Activated naive CD4-positive, alpha-beta T cell treated with anti-CD3 and anti-CD28 coated beads, Interleukin-2, amount 50 U/mL, for 16 hours (primary cell): Measurements from ENCODE around the gene TAF4.

Experiments
- DNase-seq: peaks from one replicate; pipeline ENCODE4 v3.0.0-alpha.2; 2020

Gene TAF4

DNA sequence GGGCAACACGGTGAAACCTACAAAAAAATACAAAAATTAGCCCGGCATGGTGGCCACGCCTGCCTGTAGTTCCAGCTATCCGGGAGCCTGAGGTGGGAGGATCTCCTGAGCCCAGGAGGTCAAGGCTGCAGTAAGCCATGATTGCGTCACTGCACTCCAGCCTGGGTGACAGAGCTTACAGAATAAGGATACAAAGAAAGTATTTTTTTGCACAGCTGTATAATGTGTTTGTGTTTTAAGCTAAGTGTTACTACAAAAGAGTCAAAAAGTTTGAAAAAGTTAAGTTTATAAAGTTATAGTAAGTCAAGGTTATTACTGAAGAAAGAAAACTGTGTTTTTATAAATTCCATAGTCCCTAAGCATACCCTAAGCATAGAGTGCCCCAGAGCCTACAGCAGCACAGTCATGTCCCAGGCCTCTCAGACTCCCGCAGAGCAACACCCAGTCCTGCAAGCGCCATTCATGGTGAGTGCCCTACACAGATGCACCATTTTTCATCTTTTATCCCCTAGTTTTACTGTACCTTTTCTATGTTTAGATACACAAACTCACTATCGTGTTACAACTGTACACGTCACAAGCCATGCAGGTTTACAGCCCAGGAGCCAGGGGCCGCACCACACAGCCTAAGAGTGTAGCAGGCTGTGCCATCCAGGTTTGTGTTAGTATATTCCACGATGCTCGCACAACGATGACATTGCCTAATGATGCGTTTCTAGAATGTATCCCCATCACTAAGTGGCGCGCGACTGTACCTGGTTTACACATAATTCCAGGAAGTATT, 22.4 kb downstream of the TAF4 start:
- no peak for DNase-seq

DNA sequence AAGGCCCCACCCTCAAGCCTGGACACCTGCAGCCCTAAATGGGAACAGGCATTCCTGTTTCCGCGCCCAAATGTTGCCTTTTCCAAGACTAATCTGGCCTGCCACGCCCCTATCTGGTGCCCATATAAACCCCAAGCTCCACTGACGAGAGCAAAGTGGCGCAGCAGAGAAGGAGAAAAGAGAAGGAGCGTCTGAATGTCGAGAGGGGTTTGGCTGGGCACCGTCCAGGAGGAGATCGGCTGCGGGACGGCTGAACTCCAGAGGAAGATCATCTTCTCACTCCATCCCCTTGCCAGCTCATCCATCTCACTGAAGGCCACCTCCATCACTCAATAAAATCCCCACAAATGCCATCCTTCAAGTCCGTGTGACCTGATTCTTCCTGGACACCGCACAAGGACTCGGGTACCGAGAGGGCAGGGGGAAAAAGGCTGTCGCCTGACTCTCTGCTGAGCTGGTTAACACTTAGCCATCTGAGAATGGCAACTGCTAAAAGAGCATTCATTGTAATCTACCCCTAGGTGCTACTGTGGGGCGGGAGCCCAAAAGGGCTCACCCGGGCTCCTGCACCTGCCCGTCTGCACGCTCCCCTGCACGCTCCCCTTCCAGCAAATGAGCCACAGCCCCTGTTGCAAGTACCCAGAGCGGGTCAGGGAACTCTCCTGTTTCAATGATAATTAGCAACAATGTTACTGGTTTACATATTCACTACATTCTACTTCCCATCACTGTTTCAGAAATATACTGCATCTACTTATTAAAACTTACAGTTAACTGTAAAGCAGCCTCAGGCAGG, 23.5 kb downstream of the TAF4 start:
- no peak for DNase-seq

DNA sequence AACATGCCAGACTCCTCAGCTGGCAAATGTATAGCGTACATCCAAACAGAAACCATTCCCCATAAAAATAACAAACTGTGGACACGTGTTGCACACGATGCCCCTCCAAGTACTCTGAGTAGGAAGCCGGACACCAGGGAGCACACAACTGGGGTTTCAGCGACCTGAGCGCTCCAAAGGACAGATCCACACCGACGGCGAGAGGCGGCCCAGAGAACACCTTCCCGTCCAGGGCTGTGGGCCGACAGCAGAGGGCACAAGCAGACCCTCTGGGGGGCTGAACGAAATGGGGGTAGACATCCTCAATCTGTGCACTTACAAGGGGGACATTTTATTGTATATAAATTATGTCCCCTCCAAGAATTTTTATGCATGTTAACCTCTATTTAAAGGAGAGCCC, 24.7 kb downstream of the TAF4 start:
- DNase-seq = no peak

DNA sequence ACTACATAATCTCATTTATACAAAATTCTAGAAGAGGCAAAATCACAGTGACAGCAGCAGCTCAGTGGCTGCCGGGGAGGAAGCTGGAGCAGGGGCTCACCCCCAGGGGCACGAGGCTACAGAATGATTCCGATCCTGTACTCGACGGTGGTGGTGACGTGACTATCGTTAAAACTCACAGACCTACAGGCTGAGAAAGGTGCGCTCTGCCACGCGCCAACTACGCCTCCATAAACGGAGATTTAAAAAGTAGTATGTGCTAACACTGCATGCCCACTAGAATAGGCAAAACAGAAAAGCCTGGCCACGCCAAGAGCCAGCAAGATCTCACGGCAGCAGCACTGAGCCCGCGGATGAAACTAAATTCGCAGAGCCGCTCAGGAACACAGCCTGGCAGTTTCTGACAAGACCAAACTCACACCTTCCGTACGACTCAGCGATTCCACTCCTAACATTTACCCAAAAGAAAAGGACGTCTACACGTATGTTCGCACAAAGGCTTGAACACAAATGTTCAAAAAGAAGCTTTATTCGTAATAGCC, 25.2 kb downstream of the TAF4 start:
- DNase-seq = no peak

DNA sequence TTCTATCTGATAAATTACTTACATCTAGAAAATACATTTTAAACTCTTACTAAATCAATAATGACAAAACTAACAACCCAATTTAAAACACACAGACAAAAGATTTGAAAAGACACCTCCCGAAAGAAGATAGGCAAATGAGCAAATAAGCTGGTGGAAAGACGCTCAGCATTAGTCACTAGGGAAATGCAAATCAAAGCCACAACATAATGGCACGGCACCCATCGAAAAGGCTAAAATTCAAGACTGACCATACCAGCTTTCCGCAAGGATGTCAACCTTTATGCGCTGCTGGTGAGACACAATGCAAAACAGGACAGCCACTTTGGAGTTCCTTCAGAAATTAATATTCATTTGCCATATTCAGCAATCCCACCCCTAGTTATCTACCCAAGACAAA, 25.9 kb downstream of the TAF4 start:
- no peak for DNase-seq

DNA sequence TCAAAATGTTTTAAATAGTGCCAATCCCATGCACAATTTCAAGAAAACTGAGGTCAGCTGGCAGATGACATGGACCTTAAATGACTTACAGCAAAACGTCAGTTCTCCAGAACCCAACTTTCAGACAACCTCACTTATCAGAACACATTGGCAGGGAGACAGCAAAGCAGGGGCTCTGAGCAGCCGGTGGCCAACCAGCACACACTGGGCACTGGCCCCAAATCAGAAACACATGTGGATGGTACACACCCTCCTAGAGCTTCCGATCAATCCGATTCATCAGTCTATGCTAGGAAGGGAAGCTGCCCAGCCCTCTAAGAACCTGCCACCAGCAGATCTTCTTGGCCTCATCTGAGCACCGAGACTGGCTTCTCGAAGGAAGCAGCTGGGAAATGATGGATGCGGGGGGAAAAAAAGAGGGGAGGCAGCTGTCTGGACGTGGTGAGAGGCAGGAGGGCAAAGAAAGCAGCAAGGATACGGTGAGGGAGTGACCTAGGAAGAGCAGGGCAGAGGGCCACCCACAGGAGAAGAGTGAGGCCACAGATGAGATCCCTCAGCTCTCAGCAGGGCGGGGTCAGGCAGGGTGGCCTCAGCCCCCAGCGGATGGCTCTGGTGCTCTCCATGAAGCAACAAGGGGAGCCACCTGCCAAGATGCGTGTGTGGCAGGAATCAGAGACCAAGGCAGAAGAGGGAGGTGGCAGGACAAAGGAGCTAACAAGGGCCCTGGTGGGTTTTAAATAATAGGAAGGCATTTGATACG, 32.9 kb downstream of the TAF4 start:
- no peak for DNase-seq

DNA sequence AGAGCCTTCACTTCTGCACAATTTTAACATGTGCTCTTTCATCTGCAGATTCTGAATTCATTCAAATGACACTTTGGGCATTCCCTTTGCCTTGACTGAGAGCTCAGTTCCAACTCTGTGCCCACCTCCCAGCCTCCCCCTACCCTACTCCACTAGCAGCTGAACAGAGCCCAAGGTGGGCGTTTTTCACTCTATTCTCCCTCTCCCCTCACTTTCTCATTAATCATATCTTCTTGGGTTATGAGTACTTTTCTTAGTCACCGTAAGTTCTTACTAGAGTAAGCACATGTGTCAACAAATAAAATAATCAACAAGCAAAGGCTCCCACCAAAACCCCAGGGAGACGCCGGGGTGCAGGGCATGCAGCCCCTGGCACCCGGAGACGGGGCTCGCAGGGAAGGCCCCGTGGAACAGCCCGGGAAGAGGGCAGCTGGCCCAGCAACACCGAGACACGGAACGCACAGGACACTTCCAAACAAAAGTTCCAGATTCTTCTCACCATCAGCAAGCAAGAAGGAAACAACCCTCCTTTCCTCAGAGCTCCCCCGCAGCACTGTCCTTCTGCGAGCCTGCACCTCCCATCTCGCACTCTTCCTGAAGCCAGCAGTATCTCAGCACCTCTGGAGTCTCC, 34.1 kb downstream of the TAF4 start:
- DNase-seq = no peak

DNA sequence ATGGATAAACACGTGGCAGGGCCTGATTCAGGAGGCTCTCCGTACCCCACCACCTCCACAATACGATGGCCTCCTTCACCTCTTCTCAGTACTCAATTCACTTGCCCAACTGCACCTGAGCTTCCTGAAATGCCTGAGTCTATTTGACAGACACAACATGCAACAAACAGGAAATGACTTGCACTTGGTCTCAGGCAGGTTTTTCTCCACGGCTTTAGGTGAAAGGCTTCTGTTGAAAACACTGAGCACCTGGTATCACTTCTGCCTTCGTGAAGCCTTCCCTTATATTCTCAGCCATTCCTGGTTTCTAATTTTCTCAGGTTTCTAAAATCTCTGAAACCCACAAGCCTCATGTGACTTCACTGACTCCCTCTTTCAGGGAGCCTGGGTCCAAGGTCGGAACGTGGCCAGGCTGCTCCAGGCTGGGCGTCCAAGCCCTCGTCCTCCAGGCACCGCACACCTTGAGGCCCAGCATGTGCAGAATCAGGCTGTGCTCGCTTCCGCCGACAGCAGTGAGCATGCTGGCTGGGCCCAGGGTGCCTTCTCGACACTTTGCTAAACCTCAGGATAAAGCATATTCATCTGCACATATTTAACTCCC, 34.7 kb downstream of the TAF4 start:
- DNase-seq = peak; percentile 26

DNA sequence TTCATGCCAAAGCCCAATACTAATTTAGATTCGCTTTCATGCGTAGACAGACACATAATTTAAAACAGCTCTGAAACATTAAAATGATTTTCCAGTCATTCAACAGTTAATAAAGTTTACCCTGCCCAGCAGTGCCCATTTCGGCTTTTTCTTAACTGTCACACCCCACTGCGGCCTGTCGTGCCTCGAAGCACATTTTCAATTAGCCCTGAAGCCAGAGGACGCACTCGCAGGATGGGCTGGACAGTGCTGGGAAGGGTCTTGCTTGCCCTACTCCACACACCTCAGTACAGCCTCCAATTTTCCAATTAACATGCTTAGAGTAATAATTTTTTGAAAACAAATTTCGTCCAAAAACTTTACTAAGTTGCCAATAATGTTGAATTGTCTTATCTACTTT, 35.3 kb downstream of the TAF4 start:
- no peak for DNase-seq

DNA sequence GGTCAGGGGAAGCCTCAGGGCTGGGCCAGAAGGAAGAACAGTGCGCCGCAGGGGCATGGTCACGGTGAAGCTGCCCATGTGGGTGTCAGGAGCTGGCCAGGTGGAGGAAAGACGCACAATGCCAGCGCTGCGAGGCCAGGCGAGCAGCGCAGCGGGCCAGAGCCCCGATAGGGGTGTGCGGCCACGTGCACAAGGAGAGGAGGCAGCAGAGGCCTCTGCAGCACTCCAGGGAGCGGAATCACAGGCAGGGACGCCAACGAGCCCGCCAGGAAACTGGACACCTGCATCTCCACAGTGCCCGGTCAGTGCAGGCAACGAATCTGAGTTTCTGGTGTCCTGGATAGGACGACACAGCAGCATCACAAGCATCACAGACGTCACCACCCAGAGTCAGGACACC, 35.7 kb downstream of the TAF4 start:
- DNase-seq = no peak

DNA sequence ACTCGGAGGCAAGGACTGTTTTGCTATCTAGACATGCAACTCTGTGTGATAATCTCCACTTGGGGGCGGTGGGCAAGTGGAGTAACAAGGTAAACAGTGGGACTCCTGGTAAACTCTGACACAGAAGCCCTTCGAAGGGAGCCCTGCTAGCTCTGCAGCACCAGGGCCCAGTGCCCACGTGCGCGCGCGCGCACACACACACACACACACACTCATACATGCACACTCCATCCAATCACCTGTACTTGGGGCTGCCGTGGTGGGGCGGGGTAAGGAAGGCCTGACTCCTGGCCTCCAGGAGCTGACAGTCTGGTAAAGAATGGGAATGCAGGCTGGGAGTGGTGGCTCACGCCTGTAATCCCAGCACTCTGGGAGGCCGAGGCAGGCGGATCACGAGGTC, 36.4 kb downstream of the TAF4 start:
- no peak for DNase-seq

DNA sequence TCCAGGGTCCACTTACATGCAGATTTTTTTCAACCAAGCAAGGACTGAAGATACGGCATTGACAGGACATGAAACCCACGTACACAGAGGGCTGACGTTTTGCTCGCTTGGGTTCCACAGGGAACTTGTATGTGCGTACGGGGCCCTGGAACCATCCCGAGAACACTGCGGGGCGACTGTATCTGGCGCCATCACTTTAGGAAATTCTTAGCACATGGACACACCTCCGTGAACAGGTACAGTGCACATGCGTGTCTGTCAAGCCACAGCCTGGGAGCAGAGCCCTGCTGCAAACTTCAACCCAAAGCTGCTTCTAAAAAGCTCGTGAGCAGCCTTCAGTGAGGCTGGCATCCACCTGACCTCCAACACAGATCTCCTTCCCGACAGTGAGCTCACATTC, 37.3 kb downstream of the TAF4 start:
- no peak for DNase-seq

DNA sequence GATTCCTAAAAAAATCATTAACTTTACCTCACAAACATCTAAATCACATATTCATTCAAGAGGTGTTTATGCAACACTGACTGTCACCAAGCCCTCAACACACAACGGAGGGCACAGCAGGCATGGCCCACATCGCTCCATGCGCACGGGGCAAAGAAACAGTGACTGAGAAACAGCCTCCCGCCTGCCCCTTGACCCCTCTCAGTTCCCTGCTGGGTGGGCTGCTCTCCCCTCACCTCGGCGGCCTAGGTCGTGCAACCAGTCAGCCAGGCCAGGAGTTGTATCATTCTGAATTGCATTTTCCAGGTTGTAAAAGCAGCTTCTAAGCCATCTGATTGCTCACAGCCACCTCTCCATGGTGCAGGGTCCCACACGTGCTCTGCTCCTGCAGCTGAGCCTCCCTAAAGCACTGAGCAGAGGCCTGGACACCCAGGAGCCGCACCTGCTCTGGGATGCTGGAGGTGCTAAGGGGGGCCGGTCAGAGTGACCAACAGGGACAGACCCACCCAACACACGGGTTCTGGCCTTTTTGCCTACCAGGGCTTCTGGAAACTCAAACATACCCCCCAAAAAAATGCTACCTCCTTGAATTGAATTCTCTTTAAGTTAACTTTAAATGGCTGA, 37.9 kb downstream of the TAF4 start:
- DNase-seq = no peak

DNA sequence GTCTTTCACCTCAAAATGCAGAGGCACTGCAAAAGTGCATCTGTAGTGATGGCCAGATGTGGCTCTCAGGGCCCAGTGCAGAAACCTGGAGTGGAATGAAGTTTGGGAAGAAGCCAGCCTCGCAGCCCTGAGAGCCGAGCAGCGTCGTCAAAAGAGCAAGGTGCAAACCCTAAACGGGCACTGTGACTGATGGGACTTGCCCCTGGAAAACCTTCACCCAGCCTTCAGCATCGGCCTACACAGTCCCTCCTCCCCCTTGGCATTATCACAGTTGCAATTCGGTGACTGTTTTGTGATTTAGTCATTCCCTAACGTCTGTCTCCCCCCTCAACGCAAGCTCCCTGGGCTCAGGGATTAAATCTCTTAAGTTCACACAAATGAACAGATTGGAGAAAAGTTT, 38.6 kb downstream of the TAF4 start:
- no peak for DNase-seq

DNA sequence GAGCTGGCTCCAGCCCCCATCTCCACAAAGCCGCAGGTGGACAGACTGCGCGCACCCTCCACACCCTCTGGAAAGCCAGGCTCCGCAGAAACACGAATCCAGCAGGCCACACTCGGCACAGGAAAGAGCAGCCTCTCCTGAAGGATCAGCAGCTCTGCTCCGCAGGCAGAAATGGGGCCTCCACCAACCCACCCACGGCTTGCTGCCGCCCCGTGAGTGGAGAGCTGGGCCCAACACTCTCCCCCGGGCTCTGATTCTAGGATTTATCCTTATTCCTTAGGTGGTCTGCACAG, 39.2 kb downstream of the TAF4 start:
- DNase-seq = no peak

DNA sequence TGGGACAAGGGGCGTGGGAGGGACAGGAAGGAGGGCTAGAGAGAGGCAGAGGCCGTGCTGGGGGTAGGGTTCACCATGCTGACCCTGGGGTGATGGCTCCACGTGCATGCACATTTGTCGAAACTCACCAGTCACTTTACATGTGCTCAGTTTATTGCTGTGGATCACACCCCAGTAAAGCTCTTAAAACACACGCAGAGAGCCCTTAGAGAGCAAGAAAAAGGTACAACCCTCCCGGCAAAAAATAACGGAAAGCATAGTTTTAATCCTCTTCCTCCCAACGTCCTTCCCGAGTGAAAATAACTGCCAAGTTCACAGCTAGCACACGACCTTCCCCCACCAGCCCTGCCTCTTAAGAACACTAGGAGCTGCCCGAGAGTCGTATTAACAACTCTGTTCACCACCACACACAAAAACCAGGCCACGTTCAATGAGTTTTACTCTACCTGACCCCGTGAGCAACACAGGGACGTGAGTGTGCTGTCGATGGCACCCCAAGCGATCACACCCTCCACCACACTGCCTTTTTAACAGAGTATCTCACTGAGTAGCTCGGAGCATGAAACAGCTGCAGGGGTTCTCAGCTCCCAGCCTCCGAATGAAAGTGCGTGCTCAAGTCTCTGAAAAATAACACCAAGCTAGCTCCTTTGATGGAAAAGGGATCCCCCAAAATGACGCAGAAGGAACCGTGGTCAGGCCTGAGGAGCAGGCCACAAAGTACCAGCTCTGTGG, 39.7 kb downstream of the TAF4 start:
- DNase-seq = peak; percentile 23

DNA sequence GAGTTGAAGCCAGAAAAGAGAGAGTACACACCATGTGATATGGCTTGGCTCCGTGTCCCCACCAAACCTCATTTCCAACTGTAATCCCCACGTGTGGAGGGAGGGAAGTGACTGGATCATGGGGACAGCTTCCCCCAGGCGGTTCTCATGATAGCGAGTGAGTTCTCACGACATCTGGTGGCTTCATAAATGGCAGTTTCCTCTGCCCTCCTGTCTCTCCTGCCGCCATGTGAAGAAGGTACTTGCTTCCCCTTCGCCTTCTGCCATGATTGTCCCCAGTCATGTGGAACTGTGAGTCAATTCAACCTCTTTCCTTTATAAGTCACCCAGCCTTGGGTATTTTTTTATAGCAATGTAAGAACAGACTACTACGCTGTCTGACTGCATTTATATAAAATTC, 40.3 kb downstream of the TAF4 start:
- no peak for DNase-seq

DNA sequence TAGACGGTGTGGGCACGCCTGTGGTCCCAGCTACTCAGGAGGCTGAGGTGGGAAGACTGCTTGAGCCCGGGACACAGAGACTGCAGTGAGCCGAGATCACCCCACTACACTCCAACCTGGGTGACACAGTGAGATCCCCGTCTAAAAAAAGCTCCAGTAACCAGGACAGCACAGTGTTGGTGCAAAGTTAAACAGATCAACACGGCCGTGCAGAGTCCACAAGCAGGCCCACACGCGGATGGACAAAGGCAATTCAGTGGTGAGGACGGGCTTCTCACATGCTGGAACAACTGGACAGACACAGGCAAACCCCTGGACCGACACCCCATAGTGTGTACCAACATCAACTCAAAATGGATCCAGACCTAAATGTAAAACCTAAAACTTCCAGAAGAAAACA, 41.7 kb downstream of the TAF4 start:
- DNase-seq = no peak

DNA sequence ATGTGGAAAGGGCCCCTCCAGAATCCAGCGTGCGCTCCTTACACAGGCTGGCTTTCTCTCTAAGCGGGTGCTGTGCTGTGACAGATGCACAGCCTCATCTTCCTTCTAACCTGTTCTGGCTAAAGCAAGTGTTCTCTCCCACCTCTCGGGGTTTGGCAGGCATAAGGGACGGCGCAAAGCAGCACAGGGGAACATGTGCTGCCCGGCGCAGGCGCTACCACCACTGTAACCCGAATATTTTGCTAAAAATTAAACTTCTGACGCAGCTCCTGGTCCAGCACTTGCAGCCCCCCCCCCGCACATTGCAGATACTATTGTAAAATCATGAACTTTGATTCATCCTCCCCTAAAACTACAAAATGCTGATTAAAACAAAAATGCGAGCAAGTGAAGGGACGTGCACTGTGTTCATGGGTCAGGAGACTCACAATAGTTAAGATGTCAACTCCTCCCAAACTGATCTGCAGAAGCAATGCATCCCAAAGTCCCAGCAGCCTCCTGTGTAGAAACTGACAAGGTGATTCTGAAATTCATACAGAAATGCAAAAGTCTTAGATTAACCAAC, 43.0 kb downstream of the TAF4 start:
- no peak for DNase-seq

DNA sequence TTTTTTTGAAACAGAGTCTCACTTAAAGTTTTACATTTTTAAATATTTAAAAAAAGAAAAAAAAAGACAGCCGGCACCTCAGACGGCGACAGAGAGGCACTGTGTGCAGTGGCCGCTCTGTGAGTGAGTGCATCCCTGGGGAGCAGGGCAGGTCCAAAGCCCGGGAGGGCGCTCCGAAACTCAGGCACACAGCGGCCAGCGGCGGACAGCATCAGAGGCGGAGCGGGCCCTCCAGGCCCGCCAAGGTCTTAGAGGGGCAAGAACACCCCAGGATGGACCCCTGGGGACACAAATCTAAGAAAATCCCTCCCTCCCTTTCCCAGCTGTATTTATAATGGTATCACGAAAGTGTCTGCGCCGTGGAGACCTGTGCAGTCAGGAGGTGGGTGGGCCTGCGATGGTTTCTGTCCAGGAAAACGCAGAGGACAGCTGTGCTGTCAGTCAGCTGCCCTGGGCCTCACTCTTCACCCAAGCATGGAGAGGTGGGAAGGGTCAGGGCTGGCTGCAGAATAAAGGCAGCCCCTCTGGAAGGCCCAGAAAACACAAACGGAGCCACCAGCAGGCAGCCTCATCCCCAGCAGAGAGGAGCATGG, 43.8 kb downstream of the TAF4 start:
- DNase-seq = no peak
